ENCODE measurements around the gene ITSN1. TPM values are rescaled to one million over a fixed set of nuclear protein-coding genes. Genes with fewer than 3 reads are reported as not detected.
A peak's percentile ranks its signal among the peaks of the same experiment; 100 is the strongest.

The ITSN1 gene
- total and polyA plus RNA-seq, 2 experiments from 2014 or later = 35.5 to 57.1 TPM

- Histone ChIP-seq H3K9me2 (ENCODE audit: insufficient read depth) (no peaks in the 10 kb centered on the region), H3K4me3 (no peak overlapping the region), H3K9ac (no peak overlapping the region), H3F3A (ENCODE audit: insufficient read depth) (peaks cover 14% of the 10 kb centered on the region), H2AFZ (no peak overlapping the region), H3K36me3 (ENCODE audit: low read depth) (peaks cover 21% of the 10 kb centered on the region), H3K27me3 (replicated peaks; ENCODE audit: insufficient read depth) (no peaks in the 10 kb centered on the region), H3K79me2 (ENCODE audit: insufficient read depth) (no peaks in the 10 kb centered on the region), H3K4me1 (ENCODE audit: insufficient read depth) (0 out of 2 replicates have a peak, but pooled peaks cover 4% of the 10 kb centered on the region), H3K9me3 (ENCODE audit: low read depth) (no peaks in the 10 kb centered on the region), H4K20me1 (ENCODE audit: insufficient read depth) (no peaks in the 10 kb centered on the region), H3K4me2 (ENCODE audit: unreplicated experiment) (no peak overlapping the region), H3K27ac (no peak overlapping the region)
- 98 to 99% methylated on average over 11 of the region's 11 CpGs for WGBS, 2 experiments (ENCODE audit: low coverage in 1 of 2, low lambda C conversion rate in 2 of 2, missing lambda C conversion rate in 2 of 2)
- no peak for DNase-seq
- in situ Hi-C loops (cut with MboI) = no loop called here
- TF ChIP-seq EZH2 (IDR thresholded peaks at IDR 0.05; ENCODE audit: insufficient read depth, poor library complexity, severe bottlenecking) = no peak
- no peak for TF ChIP-seq EZH2phosphoT487 (IDR thresholded peaks at IDR 0.05; ENCODE audit: insufficient read depth, low read depth)
These were observed 194.1 kb downstream of the ITSN1 start for GRCh38 chr21:33836408-33836807.

- Histone ChIP-seq H3K27me3 (replicated peaks; ENCODE audit: insufficient read depth) (no peaks in the 10 kb centered on the region), H3K9ac (no peak overlapping the region), H3K9me2 (ENCODE audit: insufficient read depth) (no peaks in the 10 kb centered on the region), H3K79me2 (ENCODE audit: insufficient read depth) (no peaks in the 10 kb centered on the region), H3K4me2 (ENCODE audit: unreplicated experiment) (no peak overlapping the region), H3K9me3 (ENCODE audit: low read depth) (no peaks in the 10 kb centered on the region), H3K27ac (no peak overlapping the region), H3K4me1 (ENCODE audit: insufficient read depth) (peaks cover 24% of the 10 kb centered on the region), H3K4me3 (no peak overlapping the region), H3K36me3 (ENCODE audit: low read depth) (peaks cover 21% of the 10 kb centered on the region), H4K20me1 (ENCODE audit: insufficient read depth) (no peaks in the 10 kb centered on the region), H3F3A (ENCODE audit: insufficient read depth) (peaks cover 20% of the 10 kb centered on the region), H2AFZ (no peak overlapping the region)
- in situ Hi-C loops (cut with MboI) = no loop called here
- WGBS, 2 experiments (ENCODE audit: low coverage in 1 of 2, low lambda C conversion rate in 2 of 2, missing lambda C conversion rate in 2 of 2) = 97 to 99% methylated on average over 5 of the region's 5 CpGs
- TF ChIP-seq EZH2 (IDR thresholded peaks at IDR 0.05; ENCODE audit: insufficient read depth, poor library complexity, severe bottlenecking) (no peak), EZH2phosphoT487 (IDR thresholded peaks at IDR 0.05; ENCODE audit: insufficient read depth, low read depth) (no peak)
- no peak for DNase-seq
These were observed 196.9 kb downstream of the ITSN1 start for GRCh38 chr21:33839167-33839716.

GRCh38 chr21:33839806-33840205 is 197.5 kb downstream of the ITSN1 start:
- Histone ChIP-seq H3K27me3 (replicated peaks; ENCODE audit: insufficient read depth) (no peaks in the 10 kb centered on the region), H3K4me2 (ENCODE audit: unreplicated experiment) (no peak overlapping the region), H2AFZ (no peak overlapping the region), H4K20me1 (ENCODE audit: insufficient read depth) (no peaks in the 10 kb centered on the region), H3K4me1 (ENCODE audit: insufficient read depth) (peaks cover 29% of the 10 kb centered on the region), H3K9me3 (ENCODE audit: low read depth) (no peaks in the 10 kb centered on the region), H3F3A (ENCODE audit: insufficient read depth) (peaks cover 20% of the 10 kb centered on the region), H3K79me2 (ENCODE audit: insufficient read depth) (no peaks in the 10 kb centered on the region), H3K36me3 (ENCODE audit: low read depth) (peaks cover 15% of the 10 kb centered on the region), H3K27ac (no peak overlapping the region), H3K9ac (no peak overlapping the region), H3K9me2 (ENCODE audit: insufficient read depth) (no peaks in the 10 kb centered on the region), H3K4me3 (no peak overlapping the region)
- WGBS, 2 experiments (ENCODE audit: low coverage in 1 of 2, low lambda C conversion rate in 2 of 2, missing lambda C conversion rate in 2 of 2) = 89 to 91% methylated on average over 5 of the region's 5 CpGs
- DNase-seq = no peak
- TF ChIP-seq EZH2 (IDR thresholded peaks at IDR 0.05; ENCODE audit: insufficient read depth, poor library complexity, severe bottlenecking) = no peak
- no peak for TF ChIP-seq EZH2phosphoT487 (IDR thresholded peaks at IDR 0.05; ENCODE audit: insufficient read depth, low read depth)
- in situ Hi-C loops (cut with MboI) = no loop called here

DNA sequence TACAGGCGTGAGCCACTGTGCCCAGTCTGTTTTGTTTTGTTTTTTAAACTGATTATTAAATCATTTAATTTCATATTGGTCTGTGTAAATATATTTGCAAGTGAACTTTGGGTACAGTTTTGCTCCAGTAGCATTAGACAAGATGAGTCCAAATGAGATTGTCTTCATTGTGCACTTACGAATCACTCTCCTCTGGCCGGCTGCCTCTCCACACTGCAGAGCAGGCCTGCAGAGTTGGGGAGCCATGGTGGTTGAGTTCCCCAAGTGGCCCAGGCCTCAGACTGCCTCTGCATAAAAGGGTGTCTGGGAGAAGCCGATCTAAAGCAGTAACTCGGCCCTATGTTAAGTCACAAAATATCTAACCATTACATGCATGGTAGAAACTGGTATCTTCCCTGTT is 198.5 kb downstream of the ITSN1 start:
- H3K27me3 ChIP-seq (replicated peaks; ENCODE audit: insufficient read depth) = no peaks in the 10 kb centered on the region
- H3K79me2 ChIP-seq (ENCODE audit: insufficient read depth) = no peaks in the 10 kb centered on the region
- TF ChIP-seq EZH2 (IDR thresholded peaks at IDR 0.05; ENCODE audit: insufficient read depth, poor library complexity, severe bottlenecking) (no peak), EZH2phosphoT487 (IDR thresholded peaks at IDR 0.05; ENCODE audit: insufficient read depth, low read depth) (no peak)
- no peak overlapping the region for H3K27ac ChIP-seq
- peak; percentile 58 for DNase-seq
- H2AFZ ChIP-seq = no peak overlapping the region
- peaks cover 20% of the 10 kb centered on the region for H3F3A ChIP-seq (ENCODE audit: insufficient read depth)
- no peak overlapping the region for H3K9ac ChIP-seq
- no peaks in the 10 kb centered on the region for H3K9me3 ChIP-seq (ENCODE audit: low read depth)
- H3K36me3 ChIP-seq (ENCODE audit: low read depth) = peaks cover 12% of the 10 kb centered on the region
- H3K4me2 ChIP-seq (ENCODE audit: unreplicated experiment) = no peak overlapping the region
- in situ Hi-C loops (cut with MboI) = no loop called here
- H3K4me1 ChIP-seq (ENCODE audit: insufficient read depth) = peaks cover 29% of the 10 kb centered on the region
- H4K20me1 ChIP-seq (ENCODE audit: insufficient read depth) = no peaks in the 10 kb centered on the region
- no peaks in the 10 kb centered on the region for H3K9me2 ChIP-seq (ENCODE audit: insufficient read depth)
- H3K4me3 ChIP-seq = no peak overlapping the region
- 87 to 92% methylated on average over 5 of the region's 5 CpGs for WGBS, 2 experiments (ENCODE audit: low coverage in 1 of 2, low lambda C conversion rate in 2 of 2, missing lambda C conversion rate in 2 of 2)
